NCI-H2081 treated with DMSO at 0.1 percent for 48 hours (cell line): ENCODE measurements around the gene PTGER3.

Experiments used
- DNase-seq: peaks from one replicate; lab custom pipeline; 2025; lab: John Stamatoyannopoulos, UW

PTGER3 gene

DNA sequence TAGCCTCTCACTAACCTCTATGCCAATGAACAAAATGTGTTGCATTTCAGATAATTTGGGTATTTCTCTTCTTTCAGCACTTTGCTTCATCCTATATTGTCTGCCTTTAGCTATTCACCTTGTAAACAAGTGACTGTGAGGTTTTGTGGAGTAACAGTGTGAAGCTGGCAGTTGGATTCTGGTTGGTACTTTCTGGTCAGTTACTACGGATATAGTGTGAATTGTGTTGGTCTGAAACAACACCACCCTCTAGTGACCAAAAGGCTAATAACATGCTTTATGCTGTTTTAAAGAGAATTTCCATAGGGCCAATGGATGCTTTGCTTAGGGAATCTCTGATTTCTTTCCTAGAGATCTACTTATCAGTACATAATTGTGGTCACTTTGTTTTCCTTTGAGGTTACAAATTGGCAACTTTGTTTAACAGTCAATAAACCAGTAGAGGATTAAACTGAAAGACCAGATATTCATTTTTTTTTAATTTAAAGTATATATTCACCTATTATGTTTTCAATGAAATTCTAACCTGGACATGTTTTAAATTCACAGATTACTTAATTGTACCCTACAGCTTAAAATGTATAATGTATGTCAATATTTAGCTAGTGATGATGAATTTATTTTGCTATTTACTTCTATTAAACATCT is 2.5 kb upstream of the PTGER3 start:
- no peak for DNase-seq

DNA sequence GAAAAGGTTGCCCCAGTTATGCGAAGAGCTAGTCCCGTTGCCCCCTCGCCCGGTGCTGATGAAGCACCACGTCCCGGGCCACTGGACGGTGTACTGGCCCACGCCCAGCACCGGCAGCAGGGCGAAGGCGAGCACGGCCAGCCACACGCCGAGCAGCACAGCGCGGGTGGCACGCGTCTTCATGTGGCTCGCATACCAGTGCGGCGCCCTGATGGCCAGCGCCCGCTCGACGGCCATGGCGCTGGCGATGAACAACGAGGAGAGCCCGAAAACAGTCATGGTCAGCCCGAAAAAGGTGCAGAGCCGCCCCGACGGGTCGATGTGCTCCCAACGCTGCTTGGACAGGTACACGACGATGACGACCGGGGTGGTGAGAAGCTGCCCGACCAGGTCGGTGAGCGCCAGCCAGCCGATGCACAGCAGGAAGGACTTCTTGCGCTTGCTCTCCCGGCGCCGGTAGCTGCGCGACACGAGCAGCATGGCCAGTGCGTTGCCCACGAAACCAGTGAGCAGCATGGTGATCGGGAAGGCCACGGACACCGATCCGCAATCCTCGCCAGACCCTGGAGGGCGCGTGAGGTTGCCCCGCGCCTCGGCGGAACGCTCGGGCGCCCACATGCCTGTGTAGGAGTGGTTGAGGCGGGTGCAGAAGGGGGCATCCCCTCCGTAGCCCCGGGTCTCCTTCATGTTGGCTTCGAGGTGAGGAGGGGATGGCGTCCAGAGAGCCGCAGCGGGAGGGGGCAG is 553 bp downstream of the PTGER3 start:
- DNase-seq: no peak

DNA sequence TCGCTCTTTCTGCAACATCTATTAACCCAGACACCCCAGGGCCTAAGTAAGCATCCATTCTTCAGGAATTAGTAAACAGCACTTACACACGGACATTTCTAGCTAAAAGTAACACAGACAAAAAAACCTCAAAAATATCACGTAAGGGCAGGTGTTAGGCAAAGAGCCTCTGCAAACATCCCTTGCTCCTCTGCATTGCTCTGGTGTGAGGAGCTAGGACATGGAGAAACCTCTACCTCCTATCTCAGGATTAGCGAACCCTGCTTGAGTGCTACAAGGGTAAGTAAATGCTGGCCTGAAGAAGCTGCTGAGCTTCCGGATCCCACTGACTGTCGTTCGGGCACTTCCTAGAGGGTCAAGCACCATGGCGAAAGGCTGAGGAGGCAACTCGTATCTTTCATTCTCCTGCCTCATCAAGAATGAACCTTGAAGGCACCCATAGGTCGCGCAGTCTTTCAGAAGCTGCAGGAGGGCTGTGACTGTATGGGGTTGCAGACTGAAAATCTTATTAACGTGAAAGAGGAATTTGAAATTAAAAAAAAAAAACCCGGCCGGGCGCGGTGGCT is 2.1 kb downstream of the PTGER3 start:
- no peak for DNase-seq

DNA sequence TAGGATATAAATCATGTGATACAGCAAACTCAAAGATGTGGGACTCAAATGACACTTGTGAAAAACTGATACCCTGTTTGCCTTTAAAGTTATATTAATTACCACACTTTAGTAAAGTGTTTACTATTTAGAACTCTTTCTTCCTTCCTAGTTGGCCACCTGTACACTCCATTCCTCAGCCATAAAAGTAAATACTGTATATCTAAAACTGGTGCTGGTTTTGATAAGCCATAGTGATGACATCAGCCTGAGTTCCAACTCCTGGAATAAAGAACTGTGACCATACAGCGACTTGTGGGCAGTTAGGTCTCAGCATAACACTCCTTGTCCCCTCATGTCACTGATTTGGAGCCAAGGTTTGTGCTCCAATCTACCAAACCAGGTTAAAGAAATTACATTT is 2.8 kb downstream of the PTGER3 start:
- DNase-seq: no peak

DNA sequence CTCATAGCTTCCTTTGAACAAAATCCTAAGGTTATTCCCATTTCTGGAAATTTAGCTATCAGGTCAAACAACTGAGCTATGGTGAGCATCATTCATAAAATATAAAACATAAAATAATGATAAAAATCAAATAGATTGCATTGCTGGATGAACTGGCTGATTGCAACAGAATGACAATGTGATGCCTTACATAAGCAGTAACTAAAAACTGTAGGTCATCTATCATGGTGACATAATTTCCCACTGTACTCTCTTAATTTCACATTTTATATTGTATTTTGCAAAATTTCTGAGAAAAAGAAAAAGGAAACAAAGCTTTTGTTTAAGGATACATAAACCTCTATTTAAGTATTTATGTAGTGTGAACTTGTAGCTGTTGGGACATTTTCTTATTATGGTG is 4.6 kb downstream of the PTGER3 start:
- DNase-seq: no peak

DNA sequence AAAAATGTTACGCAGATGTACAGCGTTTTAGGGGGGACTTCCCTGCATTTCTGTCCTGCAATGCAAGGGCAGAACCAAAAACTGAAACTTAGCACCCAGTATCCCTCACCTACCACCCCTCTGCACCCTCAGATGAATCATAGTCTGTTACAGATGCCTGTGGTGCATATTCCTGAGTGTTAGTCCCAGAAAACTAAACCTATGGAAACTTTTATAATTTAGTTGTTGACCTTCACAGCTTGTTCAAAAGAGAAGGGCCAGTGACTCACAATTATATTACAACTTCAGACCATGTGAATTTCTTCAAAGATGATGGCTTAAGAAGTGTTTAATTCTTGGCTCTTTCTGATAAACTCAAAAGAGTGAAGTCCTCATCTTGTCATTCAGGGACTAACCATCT is 5.8 kb downstream of the PTGER3 start:
- no peak for DNase-seq

DNA sequence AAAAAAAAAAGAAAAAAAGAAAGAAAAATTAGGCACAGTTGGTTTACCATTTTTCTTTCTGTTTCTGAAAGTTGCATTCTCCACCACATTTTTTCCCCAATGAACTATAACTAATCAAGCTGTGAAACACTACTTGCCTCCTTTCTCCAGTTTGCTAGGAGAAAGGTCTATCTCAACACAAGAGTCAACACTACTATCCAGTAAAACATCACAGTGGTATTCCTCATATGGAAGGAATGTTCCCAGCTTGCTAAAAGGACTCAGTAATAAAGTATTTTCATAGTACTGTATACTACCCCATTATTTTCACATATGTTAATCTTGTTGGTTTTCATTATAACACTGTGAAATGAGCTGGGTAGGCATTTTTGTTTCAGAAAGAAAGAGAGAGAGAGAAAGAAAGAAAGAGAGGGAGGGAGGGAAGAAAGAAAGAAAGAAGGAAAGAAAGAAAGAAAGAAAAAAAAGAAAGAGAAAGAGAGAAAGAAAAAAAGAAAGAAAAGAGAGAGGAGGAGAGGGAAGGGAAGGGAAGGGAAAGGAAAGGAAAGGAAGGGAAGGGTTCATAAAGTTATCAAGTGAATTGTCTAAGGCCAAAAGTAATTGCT is 7.9 kb downstream of the PTGER3 start:
- no peak for DNase-seq

DNA sequence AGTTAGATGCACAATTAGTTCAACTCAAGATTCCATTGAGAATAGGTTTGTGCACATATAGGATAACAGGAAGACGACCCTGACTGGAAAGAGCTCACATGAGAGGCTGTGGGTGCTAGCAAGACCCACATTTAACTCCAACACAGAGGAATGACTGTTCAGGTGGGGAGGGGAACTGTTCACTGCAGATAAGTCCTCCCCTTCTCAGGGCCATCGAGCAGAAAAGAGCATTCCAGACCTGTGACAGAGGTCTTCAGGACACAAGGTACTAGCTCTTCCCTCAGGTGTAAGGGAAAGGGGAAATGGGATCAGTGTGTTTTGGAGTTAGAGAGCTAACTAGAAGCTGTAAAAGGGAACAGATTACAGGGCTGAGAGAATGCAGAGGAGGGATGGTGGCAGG is 8.7 kb downstream of the PTGER3 start:
- no peak for DNase-seq

DNA sequence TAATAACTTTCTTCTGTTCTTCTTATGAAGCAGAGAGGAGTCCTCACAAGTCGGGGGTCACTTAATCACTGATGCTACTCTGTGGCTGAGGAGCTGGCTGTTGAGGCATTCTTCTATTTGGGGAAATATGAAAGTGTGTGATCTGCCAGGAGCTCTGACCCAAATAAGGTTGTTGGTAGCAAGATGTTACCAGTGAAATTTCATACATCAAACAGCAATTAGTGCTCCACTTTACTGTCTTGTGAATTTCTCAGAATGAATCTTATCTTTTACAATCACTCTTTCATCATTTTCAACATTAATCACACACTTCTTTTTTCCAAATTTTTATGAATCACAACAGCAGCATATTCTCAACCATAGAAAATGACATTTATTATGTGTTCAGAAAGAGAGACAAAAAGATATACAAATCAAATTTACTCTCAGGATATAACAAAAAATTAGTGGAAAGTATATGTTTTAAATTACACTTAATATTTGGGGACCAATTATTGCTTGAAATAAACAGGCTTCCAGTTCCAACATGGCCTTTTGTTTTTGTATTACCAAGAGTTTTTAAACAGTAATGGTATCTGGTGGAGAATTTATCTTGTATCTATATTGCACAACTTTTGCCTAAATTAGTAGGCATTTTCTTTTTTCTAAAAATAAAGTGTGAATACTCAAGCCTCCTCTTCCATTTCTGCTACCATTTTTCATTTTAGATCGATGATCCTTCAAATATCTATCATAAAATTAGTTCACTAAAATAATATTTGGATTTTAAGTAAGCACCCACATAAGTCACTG is 9.6 kb downstream of the PTGER3 start:
- no peak for DNase-seq

DNA sequence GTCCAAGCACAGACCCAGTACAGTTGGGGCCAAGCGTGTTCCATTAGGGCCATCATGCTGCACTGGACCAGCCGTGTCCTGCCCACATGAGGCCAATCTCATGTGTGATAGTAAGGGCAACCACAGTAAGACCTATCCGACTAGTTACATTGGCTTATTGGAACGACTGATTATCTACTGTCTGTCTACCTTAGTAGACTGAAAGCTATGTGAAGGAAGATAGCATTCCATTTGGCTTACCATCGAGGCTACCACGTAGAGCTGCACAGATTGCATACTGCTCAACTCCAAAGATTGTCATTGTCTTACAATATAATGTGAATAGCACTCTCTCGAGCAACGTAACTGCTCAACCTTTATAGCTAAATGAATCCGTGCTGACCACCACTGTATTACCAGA is 10.6 kb downstream of the PTGER3 start:
- no peak for DNase-seq

DNA sequence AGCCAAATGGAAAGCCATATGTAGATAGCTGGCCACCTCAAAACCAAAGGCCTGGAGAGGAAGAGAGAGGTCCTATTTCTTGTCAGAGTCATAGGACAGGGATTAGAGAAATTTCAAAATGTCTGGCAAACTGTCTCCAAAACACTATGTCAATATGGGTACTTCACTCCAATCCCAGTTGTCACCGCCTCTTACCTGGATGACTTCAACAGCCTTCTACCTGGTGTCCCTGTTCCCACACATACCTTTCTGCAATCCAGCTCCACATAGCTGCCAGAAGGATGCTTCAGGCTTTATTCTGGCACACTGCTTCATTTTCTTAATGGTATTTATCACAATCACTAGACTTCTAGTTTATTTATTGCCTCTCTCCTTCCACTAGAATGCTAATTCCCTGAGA is 14.5 kb downstream of the PTGER3 start:
- DNase-seq: no peak

DNA sequence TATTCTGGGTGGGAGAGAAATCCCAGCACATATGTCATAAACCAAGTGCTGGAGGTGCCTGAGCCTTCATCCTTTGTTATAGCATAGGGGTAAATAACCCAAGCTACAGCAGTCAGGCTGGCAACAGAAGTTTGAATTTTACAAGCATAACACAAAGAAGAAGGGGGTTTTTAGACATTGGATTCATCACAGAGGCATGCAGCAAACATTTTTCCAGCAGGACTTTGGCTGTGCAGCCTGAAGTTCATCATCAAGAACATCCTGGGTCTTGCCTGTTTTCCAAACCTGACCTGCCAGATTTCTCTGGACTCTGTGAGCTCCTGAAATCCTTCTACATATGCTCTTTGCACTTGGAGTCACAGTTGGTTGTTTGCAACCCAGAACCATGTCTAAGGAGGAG is 16.2 kb downstream of the PTGER3 start:
- DNase-seq: no peak

DNA sequence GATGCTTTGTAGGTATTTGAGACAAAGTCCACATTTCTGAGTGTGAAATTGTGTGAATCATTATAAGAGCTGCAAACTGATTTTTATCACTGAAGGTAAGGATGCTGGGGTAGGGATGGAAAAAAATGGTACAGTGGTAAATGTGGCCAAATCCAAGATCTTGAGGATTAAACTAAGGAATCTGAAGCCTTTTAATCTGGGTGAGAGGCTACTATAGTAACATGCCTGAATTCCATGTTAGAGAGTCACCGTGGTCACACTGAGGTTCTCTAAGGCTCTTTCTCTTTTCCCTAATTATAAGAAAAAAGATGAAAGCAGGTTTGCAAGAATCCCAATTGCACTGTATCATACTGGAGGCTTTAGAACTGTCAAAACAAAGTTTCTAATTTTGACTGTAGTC is 17.6 kb downstream of the PTGER3 start:
- no peak for DNase-seq

DNA sequence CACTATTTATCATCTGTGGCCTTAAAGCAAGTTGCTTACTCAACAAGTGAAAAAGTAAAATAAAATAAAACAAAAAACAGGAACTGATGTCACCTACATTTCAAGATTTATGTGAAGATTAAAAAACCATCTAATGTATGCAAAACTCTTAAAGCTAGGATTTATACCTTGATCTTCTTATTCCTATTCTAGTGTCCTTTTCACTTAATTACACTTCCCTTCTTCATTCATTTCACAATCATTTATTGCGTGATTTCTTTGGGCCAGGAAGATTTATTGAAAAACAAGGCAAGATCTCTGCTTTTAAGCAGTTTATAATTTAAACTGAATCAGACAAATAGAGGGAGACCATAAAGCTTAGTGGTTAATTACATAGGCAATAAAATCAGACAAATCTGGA is 18.6 kb downstream of the PTGER3 start:
- DNase-seq: no peak

DNA sequence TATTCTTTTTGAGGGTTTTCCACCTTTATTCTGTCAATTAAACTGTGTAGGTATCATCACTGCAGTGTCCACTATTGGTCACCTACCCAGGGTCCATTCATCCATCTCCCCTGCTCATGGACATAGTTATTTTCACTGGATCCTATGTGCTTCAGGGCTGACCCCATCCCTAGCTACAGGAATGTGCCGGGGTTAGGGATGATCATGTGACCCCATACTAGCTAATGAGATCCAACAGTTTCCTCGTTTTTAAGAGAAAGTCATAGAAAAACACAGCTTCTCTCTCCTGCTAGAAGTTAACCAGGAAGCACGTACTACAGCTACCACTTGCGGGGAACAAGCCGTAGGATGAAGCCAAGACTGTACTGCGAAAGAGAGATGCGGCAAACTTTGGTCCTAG is 19.6 kb downstream of the PTGER3 start:
- no peak for DNase-seq

DNA sequence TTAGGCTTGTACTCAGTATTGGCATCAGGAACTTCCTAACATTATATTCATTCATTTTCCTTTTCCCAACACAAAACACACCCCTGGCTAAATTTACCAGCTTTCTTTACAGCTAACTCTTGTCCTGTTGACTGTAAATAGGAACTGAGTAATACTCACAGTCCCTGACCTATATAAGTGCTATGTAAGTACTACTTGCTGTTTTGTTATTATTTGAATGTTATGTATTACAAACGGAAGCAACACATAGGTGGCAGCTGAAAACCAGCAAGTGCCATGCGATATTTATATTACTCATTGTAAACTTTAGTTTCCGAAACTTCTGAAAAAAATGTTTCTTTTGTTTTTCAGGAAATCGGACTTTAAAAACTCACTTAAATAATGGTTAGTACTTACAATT is 21.5 kb downstream of the PTGER3 start:
- no peak for DNase-seq

DNA sequence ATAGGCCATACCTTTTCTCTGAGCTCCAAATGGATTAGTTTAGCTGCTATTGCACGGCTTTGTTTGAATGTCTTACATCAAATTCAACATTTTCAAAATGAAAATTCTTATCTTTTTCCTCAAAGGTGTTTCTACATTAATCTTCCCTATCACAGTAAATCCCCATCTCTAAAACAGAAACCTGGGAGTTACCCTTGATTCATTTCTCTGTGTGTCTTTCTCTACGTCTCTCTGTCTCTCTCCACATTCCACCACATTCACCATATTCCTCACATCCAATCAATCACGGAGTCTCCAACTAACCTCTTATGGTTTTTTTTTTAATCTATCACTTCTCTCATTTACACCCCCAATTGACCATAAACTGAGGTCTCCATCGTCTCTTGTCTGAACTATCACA is 24.1 kb downstream of the PTGER3 start:
- DNase-seq: no peak

DNA sequence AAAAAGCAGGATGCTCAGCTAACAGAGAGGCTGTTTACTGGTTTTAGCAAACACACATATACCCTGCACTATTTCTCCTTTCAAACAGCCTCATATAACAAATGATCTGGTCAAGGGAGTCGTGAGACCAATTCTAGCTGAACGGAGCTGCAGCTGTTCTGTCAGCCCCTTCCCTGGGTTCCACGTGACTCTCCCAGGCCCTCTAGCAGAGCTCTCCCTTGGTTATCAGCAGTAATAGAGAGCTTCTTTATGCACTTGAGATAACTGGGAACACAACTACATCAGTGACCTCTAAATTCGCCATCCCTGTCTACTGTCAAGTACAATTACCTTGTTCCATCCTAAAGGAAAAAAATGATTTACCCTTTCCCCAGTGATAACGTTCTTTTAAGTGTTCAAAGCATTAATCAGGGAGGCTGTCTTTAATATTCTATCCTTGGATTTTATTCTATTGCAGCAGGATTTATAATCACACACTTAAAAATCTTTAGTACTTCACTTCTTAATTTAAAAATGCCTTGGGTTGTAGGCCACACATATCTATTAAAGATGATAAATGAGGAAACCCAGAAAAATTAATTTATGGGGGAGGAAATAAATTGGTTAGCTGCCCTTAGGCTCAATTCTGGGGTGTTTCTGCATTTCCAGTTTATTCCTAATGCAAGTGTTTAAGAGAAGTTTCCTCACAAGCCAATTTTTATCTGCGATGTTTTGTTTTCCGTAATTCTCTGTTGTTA is 28.2 kb downstream of the PTGER3 start:
- DNase-seq: no peak

DNA sequence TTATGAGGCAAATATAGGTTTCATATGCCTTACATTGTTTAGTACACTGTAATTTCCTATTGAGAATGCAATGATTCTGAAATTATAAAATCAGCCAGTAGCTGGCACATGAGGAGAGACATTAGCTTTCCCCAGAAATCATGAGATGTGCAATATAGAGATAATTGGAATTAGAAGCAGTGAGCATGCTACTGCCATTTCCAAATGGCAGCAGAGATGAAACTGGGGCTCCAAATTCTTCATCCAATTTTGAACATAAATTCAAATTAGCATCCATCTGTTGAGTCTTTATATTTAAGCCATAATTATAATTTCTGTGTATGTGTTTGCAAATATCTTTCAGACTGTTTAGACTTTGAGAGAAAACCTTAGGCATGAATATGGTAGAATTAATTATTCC is 28.8 kb downstream of the PTGER3 start:
- no peak for DNase-seq

DNA sequence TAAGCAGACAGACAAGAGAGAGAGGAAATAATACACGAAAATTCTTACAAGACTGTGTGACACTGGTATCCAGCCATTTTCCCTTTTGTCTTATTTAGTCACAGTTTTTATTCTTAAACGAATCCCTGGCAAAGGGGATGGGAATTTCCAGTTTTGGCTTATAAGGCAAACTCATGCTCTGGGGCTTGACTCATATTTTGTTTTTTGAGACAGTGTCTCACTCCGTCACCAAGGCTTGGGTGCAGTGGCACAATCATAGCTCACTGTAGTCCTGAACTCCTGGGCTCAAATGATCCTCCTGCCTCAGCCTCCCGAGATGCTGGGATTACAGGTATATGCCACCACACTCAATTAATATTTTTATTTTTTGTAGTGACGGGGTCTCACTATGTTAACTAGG is 31.9 kb downstream of the PTGER3 start:
- no peak for DNase-seq

DNA sequence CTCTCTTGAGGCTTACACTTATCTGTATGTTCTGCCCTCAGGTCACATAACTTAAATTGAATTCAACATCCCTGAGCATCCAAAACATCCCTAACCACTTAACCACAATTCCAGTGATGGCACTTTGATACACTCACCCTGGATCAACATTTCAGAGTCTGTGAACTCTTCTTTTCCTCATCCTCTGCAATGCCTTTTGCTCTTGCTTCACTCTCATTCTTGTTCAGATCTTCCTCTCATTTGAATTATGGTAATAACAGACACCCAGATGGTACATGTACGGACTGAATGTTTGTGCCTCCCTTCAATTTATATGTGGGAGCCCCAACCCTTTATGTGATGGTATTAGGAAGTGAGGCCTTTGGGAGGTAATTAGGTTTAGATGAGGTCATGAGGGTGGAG is 33.4 kb downstream of the PTGER3 start:
- no peak for DNase-seq
